Measurements from ENCODE around the gene SRPRA.
A peak's percentile ranks its signal among the peaks of the same experiment; 100 is the strongest.
"Not testable (repeated sequence)": the region's sequence is repeated elsewhere in the genome, so short reads cannot be mapped to it uniquely, and the experiment has no call there.

Gene SRPRA

GRCh38 chr11:126282736-126283591 lies 14.3 kb upstream of the SRPRA start, which contains the start of gene TIRAP:
Gene TIRAP, plus strand, starts transcription at chr11:126283093. Its CDS starts 7,802 bp downstream, at chr11:126290895.
- DNase-seq, result peak; percentile 62

- DNase-seq, result peak; percentile 37
These were observed 13.7 kb upstream of the SRPRA start for GRCh38 chr11:126282361-126282735.

GRCh38 chr11:126281666-126282175 lies 13.0 kb upstream of the SRPRA start:
- DNase-seq, result no peak

- no peak for DNase-seq
These were observed 12.6 kb upstream of the SRPRA start for GRCh38 chr11:126281245-126281644.

- no peak for DNase-seq
These were observed 11.9 kb upstream of the SRPRA start for GRCh38 chr11:126280595-126280994.

GRCh38 chr11:126279191-126279590 lies 10.5 kb upstream of the SRPRA start:
- no peak for DNase-seq

GRCh38 chr11:126277780-126278179 lies 9.1 kb upstream of the SRPRA start:
- no peak for DNase-seq

- no peak for DNase-seq
These were observed 8.6 kb upstream of the SRPRA start for GRCh38 chr11:126277322-126277721.

- DNase-seq, result no peak
These were observed 361 bp downstream of the SRPRA start for GRCh38 chr11:126268361-126268707.

- no peak for DNase-seq
These were observed 1.0 kb downstream of the SRPRA start for GRCh38 chr11:126267650-126268049.

- DNase-seq, result no peak
These were observed 2.9 kb downstream of the SRPRA start for GRCh38 chr11:126265811-126266210.

- no peak for DNase-seq
These were observed 5.2 kb downstream of the SRPRA start for GRCh38 chr11:126263489-126263888.

GRCh38 chr11:126262216-126262615 lies 6.5 kb downstream of the SRPRA start:
- DNase-seq, result no peak

GRCh38 chr11:126257764-126258163 lies 10.9 kb downstream of the SRPRA start:
- DNase-seq, result no peak

GRCh38 chr11:126257144-126257543 lies 11.6 kb downstream of the SRPRA start:
- no peak for DNase-seq

- no peak for DNase-seq
These were observed 12.5 kb downstream of the SRPRA start for GRCh38 chr11:126256216-126256615.

GRCh38 chr11:126255507-126255906 lies 13.2 kb downstream of the SRPRA start:
- not testable (repeated sequence) for DNase-seq

- DNase-seq, result no peak
These were observed 13.9 kb downstream of the SRPRA start for GRCh38 chr11:126254819-126255218.

GRCh38 chr11:126253265-126253664 lies 15.4 kb downstream of the SRPRA start:
- DNase-seq, result no peak

- no peak for DNase-seq
These were observed 22.1 kb downstream of the SRPRA start for GRCh38 chr11:126246636-126247035.

GRCh38 chr11:126233391-126233790 lies 35.3 kb downstream of the SRPRA start:
- DNase-seq, result no peak

- DNase-seq, result no peak
These were observed 36.0 kb downstream of the SRPRA start for GRCh38 chr11:126232683-126233082.

- DNase-seq, result no peak
These were observed 36.8 kb downstream of the SRPRA start for GRCh38 chr11:126231725-126232459.

Data from RPMI8226 (cell line).